ENCODE results near the gene ARHGAP19. TPM values are rescaled to one million over a fixed set of nuclear protein-coding genes. Genes with fewer than 3 reads are reported as not detected.

The ARHGAP19 gene
- polyA plus RNA-seq, 1 donor from 2014 or later: 5.2 TPM

DNA sequence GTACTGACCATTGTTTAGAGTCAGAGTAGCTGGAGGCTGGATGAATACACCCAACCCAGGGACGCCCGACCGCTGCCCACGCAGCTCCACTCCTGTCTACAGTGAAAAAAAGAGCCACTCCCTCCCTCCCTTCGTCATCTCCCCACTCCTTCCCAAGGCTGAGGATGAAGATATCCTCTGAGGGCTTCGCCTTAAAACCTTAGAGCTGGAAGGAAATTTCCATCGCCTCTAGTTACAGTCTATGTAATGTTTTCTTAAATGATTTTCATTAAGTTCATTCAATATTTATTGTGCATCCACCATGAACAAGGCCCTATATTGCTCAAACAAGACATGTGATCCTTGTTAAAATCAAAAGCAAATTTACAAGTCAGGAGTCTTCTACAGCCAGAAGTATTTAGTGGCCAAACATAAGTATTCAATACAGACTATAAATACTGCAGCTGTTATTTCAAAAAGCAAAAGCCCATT lies 95.4 kb downstream of the ARHGAP19 start:
- no peaks in the 10 kb centered on the region for H3K9me2 ChIP-seq (ENCODE audit: insufficient read depth, low read length)
- H3K27ac ChIP-seq (ENCODE audit: low read length): no peak overlapping the region
- H3K79me2 ChIP-seq (replicated peaks; ENCODE audit: insufficient read depth, low read length): no peaks in the 10 kb centered on the region
- H3K27me3 ChIP-seq (ENCODE audit: insufficient read depth, low read depth, low read length): peaks cover 45% of the 10 kb centered on the region
- H3K36me3 ChIP-seq (ENCODE audit: insufficient read depth, low read length): no peaks in the 10 kb centered on the region
- H4K20me1 ChIP-seq (ENCODE audit: insufficient read depth): no peaks in the 10 kb centered on the region
- H3K4me3 ChIP-seq (ENCODE audit: low read length): no peak overlapping the region
- no peak for TF ChIP-seq CTCF (IDR thresholded peaks at IDR 0.05; ENCODE audit: poor library complexity, severe bottlenecking)
- no peak for TF ChIP-seq MXI1 (conservative IDR thresholded peaks at IDR 0.05; ENCODE audit: poor library complexity, severe bottlenecking)
- no peak for TF ChIP-seq SMC3 (conservative IDR thresholded peaks at IDR 0.05; ENCODE audit: poor library complexity)
- no peak for TF ChIP-seq EP300 (conservative IDR thresholded peaks at IDR 0.05; ENCODE audit: poor library complexity, severe bottlenecking)
- TF ChIP-seq, protein P1, sequence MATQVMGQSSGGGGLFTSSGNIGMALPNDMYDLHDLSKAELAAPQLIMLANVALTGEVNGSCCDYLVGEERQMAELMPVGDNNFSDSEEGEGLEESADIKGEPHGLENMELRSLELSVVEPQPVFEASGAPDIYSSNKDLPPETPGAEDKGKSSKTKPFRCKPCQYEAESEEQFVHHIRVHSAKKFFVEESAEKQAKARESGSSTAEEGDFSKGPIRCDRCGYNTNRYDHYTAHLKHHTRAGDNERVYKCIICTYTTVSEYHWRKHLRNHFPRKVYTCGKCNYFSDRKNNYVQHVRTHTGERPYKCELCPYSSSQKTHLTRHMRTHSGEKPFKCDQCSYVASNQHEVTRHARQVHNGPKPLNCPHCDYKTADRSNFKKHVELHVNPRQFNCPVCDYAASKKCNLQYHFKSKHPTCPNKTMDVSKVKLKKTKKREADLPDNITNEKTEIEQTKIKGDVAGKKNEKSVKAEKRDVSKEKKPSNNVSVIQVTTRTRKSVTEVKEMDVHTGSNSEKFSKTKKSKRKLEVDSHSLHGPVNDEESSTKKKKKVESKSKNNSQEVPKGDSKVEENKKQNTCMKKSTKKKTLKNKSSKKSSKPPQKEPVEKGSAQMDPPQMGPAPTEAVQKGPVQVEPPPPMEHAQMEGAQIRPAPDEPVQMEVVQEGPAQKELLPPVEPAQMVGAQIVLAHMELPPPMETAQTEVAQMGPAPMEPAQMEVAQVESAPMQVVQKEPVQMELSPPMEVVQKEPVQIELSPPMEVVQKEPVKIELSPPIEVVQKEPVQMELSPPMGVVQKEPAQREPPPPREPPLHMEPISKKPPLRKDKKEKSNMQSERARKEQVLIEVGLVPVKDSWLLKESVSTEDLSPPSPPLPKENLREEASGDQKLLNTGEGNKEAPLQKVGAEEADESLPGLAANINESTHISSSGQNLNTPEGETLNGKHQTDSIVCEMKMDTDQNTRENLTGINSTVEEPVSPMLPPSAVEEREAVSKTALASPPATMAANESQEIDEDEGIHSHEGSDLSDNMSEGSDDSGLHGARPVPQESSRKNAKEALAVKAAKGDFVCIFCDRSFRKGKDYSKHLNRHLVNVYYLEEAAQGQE (IDR thresholded peaks at IDR 0.05; ENCODE audit: borderline replicate concordance): no peak
- TF ChIP-seq EZH2 (IDR thresholded peaks at IDR 0.05; ENCODE audit: borderline replicate concordance, insufficient read depth, low read length, poor library complexity, severe bottlenecking): no peak
- no peak for TF ChIP-seq POLR2AphosphoS5 (IDR thresholded peaks at IDR 0.05)
- TF ChIP-seq TAF1 (IDR thresholded peaks at IDR 0.05; ENCODE audit: low read depth): no peak
- TF ChIP-seq RAD21 (conservative IDR thresholded peaks at IDR 0.05): no peak
- H3K4me2 ChIP-seq (ENCODE audit: low read length): no peak overlapping the region
- H2AFZ ChIP-seq (ENCODE audit: low read depth, low read length): no peak overlapping the region
- no peaks in the 10 kb centered on the region for H3F3A ChIP-seq (ENCODE audit: insufficient read depth, low read length, poor library complexity, severe bottlenecking)
- H3K9ac ChIP-seq (ENCODE audit: low read length): no peak overlapping the region
- no peaks in the 10 kb centered on the region for H3K9me3 ChIP-seq (ENCODE audit: low read length)

DNA sequence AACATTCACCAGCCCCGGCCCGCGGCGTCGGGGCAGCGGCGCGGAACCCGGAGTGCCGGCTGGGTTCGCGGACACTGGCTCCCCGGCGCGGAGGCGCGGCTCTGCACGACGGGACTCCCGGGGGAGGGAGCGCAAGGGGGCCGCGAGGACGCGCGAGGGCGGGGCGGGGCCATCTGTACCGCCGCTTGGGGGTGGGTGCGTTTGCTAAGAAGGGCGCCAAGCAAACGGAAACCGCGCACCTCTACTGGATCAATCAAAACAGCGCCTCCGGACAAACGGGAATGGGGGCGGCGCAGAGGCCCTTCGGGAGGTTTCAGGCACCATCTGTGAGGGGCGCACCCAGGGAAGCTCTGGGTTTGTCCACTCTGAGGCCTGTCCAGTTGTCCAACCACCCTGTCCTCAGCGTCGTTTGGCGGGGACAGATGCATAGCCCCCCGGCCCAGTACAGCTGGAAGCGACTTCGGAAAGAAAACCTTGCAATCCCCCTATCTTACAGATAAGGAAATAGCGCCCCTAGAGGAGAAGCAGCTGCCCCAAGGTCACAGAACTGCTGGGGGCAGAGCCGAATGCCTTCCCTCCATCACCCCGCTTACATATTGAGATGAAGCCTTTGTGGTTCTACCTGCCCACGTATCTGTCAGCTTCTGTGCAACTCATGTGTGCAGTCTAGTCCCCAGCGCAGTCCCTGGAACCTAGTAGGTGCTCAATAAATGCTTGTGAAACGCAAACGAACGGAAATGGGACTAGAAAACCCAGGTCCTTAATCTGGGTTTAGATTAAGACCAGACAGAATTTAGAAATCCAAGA lies 96.0 kb downstream of the ARHGAP19 start:
- Histone ChIP-seq H3F3A (ENCODE audit: insufficient read depth, low read length, poor library complexity, severe bottlenecking) (no peaks in the 10 kb centered on the region), H3K4me3 (ENCODE audit: low read length) (peak overlapping the region; percentile 55), H3K9ac (ENCODE audit: low read length) (peak overlapping the region; percentile 3), H3K27me3 (ENCODE audit: insufficient read depth, low read depth, low read length) (peaks cover 45% of the 10 kb centered on the region), H4K20me1 (ENCODE audit: insufficient read depth) (no peaks in the 10 kb centered on the region), H3K36me3 (ENCODE audit: insufficient read depth, low read length) (no peaks in the 10 kb centered on the region), H2AFZ (ENCODE audit: low read depth, low read length) (no peak overlapping the region), H3K79me2 (replicated peaks; ENCODE audit: insufficient read depth, low read length) (no peaks in the 10 kb centered on the region), H3K27ac (ENCODE audit: low read length) (no peak overlapping the region), H3K9me2 (ENCODE audit: insufficient read depth, low read length) (no peaks in the 10 kb centered on the region), H3K4me2 (ENCODE audit: low read length) (no peak overlapping the region), H3K9me3 (ENCODE audit: low read length) (no peaks in the 10 kb centered on the region)
- TF ChIP-seq EP300 (conservative IDR thresholded peaks at IDR 0.05; ENCODE audit: poor library complexity, severe bottlenecking): no peak
- no peak for TF ChIP-seq MXI1 (conservative IDR thresholded peaks at IDR 0.05; ENCODE audit: poor library complexity, severe bottlenecking)
- TF ChIP-seq POLR2AphosphoS5 (IDR thresholded peaks at IDR 0.05): no peak
- no peak for TF ChIP-seq SMC3 (conservative IDR thresholded peaks at IDR 0.05; ENCODE audit: poor library complexity)
- no peak for TF ChIP-seq TAF1 (IDR thresholded peaks at IDR 0.05; ENCODE audit: low read depth)
- peak; percentile 68 for TF ChIP-seq CTCF (IDR thresholded peaks at IDR 0.05; ENCODE audit: poor library complexity, severe bottlenecking)
- TF ChIP-seq, protein P1 (IDR thresholded peaks at IDR 0.05; ENCODE audit: borderline replicate concordance): no peak
- peak; percentile 52 for TF ChIP-seq RAD21 (conservative IDR thresholded peaks at IDR 0.05)
- no peak for TF ChIP-seq EZH2 (IDR thresholded peaks at IDR 0.05; ENCODE audit: borderline replicate concordance, insufficient read depth, low read length, poor library complexity, severe bottlenecking)

All from neural cell (in vitro differentiated cells).